Osteoblast (primary cell): ENCODE results near the gene SLC38A5. TPM values are rescaled to one million over a fixed set of nuclear protein-coding genes. Genes with fewer than 3 reads are reported as not detected.

Experiments used
- DNase-seq: peaks from one replicate; pipeline ENCODE4 v3.0.0; 2011; ENCODE audit warnings: low spot score, mixed read lengths; ENCODE audit not compliant: insufficient read length; ENCODE audit errors: missing footprints
- H2AFZ ChIP-seq: 2 replicates; pipeline ENCODE4 v1.6.0; 2011; ENCODE audit warnings: mild to moderate bottlenecking, low read length
- H3K27ac ChIP-seq: 2 replicates; pipeline ENCODE4 v1.5.1; 2011; ENCODE audit warnings: mild to moderate bottlenecking, low read depth, low read length, moderate library complexity
- H3K27me3 ChIP-seq: 2 replicates; pipeline ENCODE4 v1.6.0; 2012; ENCODE audit warnings: mild to moderate bottlenecking, control low read depth, inconsistent platforms, low read length, moderate library complexity; ENCODE audit not compliant: insufficient read depth
- H3K36me3 ChIP-seq: 2 replicates; pipeline ENCODE4 v1.5.1; 2011; ENCODE audit warnings: mild to moderate bottlenecking, low read length, control low read depth, moderate library complexity; ENCODE audit not compliant: insufficient read depth
- H3K4me1 ChIP-seq: 2 replicates; pipeline ENCODE4 v1.5.1; 2011; ENCODE audit warnings: mild to moderate bottlenecking, low read length, control low read depth, moderate library complexity; ENCODE audit not compliant: insufficient read depth
- H3K4me2 ChIP-seq: 2 replicates; pipeline ENCODE4 v1.6.0; 2011; ENCODE audit warnings: mild to moderate bottlenecking, low read length; ENCODE audit not compliant: insufficient read depth
- H3K4me3 ChIP-seq: fragments of 200-600 bp; sonication (generic); 3 replicates; pipeline ENCODE4 v1.5.1; 2012; ENCODE audit warnings: mild to moderate bottlenecking, low read length, inconsistent platforms; ENCODE audit not compliant: insufficient read depth
- H3K79me2 ChIP-seq: 2 replicates; pipeline ENCODE4 v1.6.0; 2012; ENCODE audit warnings: mild to moderate bottlenecking, low read length, control low read depth, inconsistent platforms; ENCODE audit not compliant: insufficient read depth
- H3K9me3 ChIP-seq: 2 replicates; pipeline ENCODE4 v1.5.1; 2011; ENCODE audit warnings: low read depth, low read length, control low read depth
- H4K20me1 ChIP-seq: 2 replicates; pipeline ENCODE4 v1.6.0; 2012; ENCODE audit warnings: mild to moderate bottlenecking, low read length, control low read depth; ENCODE audit not compliant: insufficient read depth
- CTCF ChIP-seq: IDR thresholded peaks from 2 replicates; pipeline ENCODE4 v1.5.1; 2011; ENCODE audit warnings: mild to moderate bottlenecking, low read depth, low read length, moderate library complexity; ENCODE audit errors: extremely low read depth
- total RNA-seq: library from RNA; depleted of rRNA; stranded (reverse); fragments of >200 nt; gene quantifications from 2 replicates; pipeline ENCODE4 v1.2.3, GENCODE V29; 2012

Gene SLC38A5
- total RNA-seq, 1 donor: 52.8 TPM

GRCh38 chrX:48474127-48474526, 4.1 kb upstream of the SLC38A5 start:
- peak; percentile 61 for DNase-seq
- no peak overlapping the region for H3K27ac ChIP-seq

GRCh38 chrX:48473704-48473990, 3.6 kb upstream of the SLC38A5 start:
- Histone ChIP-seq H3K4me3 (no peak overlapping the region), H3K79me2 (peaks cover 39% of the 10 kb centered on the region), H3K9me3 (no peaks in the 10 kb centered on the region), H3K4me1 (peaks cover 4% of the 10 kb centered on the region), H2AFZ (no peak overlapping the region), H3K36me3 (no peaks in the 10 kb centered on the region), H3K4me2 (no peak overlapping the region), H3K27me3 (no peaks in the 10 kb centered on the region), H3K27ac (no peak overlapping the region), H4K20me1 (no peaks in the 10 kb centered on the region)
- peak; percentile 59 for DNase-seq
- TF ChIP-seq CTCF: no peak

More at GRCh38 chrX:48474127-48474526, 4.1 kb upstream of the SLC38A5 start:
- no peaks in the 10 kb centered on the region for H3K27me3 ChIP-seq
- no peaks in the 10 kb centered on the region for H4K20me1 ChIP-seq
- H3K79me2 ChIP-seq: peaks cover 44% of the 10 kb centered on the region
- H3K9me3 ChIP-seq: no peaks in the 10 kb centered on the region
- H3K36me3 ChIP-seq: peaks cover 1% of the 10 kb centered on the region
- peak overlapping the region; percentile 91 for H3K4me2 ChIP-seq
- peaks cover 4% of the 10 kb centered on the region for H3K4me1 ChIP-seq
- no peak overlapping the region for H2AFZ ChIP-seq
- H3K4me3 ChIP-seq: no peak overlapping the region
- TF ChIP-seq CTCF: peak; percentile 46

GRCh38 chrX:48472851-48473703, 3.0 kb upstream of the SLC38A5 start:
- peak; percentile 54 for DNase-seq
- H3K36me3 ChIP-seq: no peaks in the 10 kb centered on the region
- no peaks in the 10 kb centered on the region for H3K27me3 ChIP-seq
- peaks cover 4% of the 10 kb centered on the region for H3K4me1 ChIP-seq
- no peaks in the 10 kb centered on the region for H4K20me1 ChIP-seq
- no peak overlapping the region for H3K4me3 ChIP-seq
- H3K27ac ChIP-seq: no peak overlapping the region
- no peak for TF ChIP-seq CTCF
- no peak overlapping the region for H3K4me2 ChIP-seq
- no peak overlapping the region for H2AFZ ChIP-seq
- H3K79me2 ChIP-seq: peaks cover 34% of the 10 kb centered on the region
- no peaks in the 10 kb centered on the region for H3K9me3 ChIP-seq

GRCh38 chrX:48472225-48472624, 2.2 kb upstream of the SLC38A5 start:
- Histone ChIP-seq H3K27me3 (no peaks in the 10 kb centered on the region), H3K4me2 (no peak overlapping the region), H3K4me1 (peaks cover 10% of the 10 kb centered on the region), H3K79me2 (peaks cover 33% of the 10 kb centered on the region), H3K36me3 (no peaks in the 10 kb centered on the region), H3K9me3 (no peaks in the 10 kb centered on the region), H3K4me3 (no peak overlapping the region), H3K27ac (no peak overlapping the region), H4K20me1 (no peaks in the 10 kb centered on the region), H2AFZ (no peak overlapping the region)
- no peak for TF ChIP-seq CTCF
- DNase-seq: peak; percentile 53
